BLaER1 treated with 17β-estradiol and CSF1 and Interleukin-3, amounts not matched to agents 10 nM and 100 nM (cell line): Measurements from ENCODE around the gene ZNF778.

Experiments used
- H3K27ac ChIP-seq, 11 experiments: shearing (Covaris generic); formaldehyde crosslinking; 2 replicates each; pipeline ENCODE4 v1.8.1; 2022
- H3K27me3 ChIP-seq, 11 experiments: shearing (Covaris generic); formaldehyde crosslinking; 2 replicates each; pipeline ENCODE4 v1.8.1; 2022
- H3K36me3 ChIP-seq, 11 experiments: shearing (Covaris generic); formaldehyde crosslinking; 2 replicates each; pipeline ENCODE4 v1.8.1; 2022
- H3K4me1 ChIP-seq, 10 experiments: shearing (Covaris generic); formaldehyde crosslinking; 2 replicates each; pipeline ENCODE4 v1.8.1; 2022
- H3K4me2 ChIP-seq, 11 experiments: shearing (Covaris generic); formaldehyde crosslinking; 2 replicates each; pipeline ENCODE4 v1.8.1; 2022
- H3K4me3 ChIP-seq, 10 experiments: shearing (Covaris generic); formaldehyde crosslinking; 2 replicates each; pipeline ENCODE4 v1.8.1; 2022
- H3K9ac ChIP-seq, 11 experiments: shearing (Covaris generic); formaldehyde crosslinking; 2 replicates each; pipeline ENCODE4 v1.8.1; 2022
- H3K9me3 ChIP-seq, 11 experiments: shearing (Covaris generic); formaldehyde crosslinking; replicated peaks in 1 of 11; 2 replicates each; pipeline ENCODE4 v1.8.1; 2022
- H4K20me1 ChIP-seq, 11 experiments: shearing (Covaris generic); formaldehyde crosslinking; 2 replicates each; pipeline ENCODE4 v1.8.1; 2022
- Cebpa-rat ChIP-seq, 11 experiments: shearing (Covaris generic); IDR thresholded peaks; 2 replicates each; pipeline ENCODE4 v1.8.1; 2022

ZNF778 gene

DNA sequence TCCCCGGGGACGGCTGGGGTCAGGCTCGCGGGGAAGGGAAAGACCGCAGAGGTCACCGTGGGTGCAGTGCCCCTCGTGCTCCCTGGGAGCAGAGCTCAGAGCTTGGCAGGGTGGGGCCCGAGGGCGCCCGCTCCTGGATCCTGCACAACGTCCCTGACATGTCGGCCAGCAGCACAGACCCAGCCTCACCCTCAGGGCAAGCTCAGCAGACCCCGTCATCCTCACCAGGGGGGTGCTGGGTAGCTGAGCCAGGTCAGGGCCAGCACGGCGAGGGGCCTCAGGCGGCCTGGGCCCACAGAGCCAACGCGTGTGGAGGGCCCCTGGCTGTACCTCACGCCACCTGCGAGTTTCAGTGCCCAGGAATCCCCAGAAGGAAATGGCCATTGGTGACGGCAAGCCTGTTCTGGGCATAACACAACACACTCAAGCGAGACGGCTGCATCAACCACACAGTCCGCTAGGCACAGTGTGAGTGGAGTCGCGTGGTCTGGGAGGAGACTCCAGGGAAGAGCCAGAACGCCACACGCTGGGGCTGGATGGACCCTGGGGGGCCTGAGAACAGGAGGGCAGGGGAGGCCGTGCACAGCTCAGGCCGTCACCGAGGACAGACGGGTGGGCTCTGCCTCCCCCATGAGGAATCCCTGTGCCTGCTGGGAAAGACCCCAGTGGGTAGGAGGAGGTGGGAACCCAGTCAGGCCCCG is 60.3 kb downstream of the ZNF778 start:
- peak overlapping the region; percentile 9 to 79 (median 75); a peak in 18 of 22 replicates for H3K27ac ChIP-seq
- no peak for TF ChIP-seq Cebpa-rat (IDR thresholded peaks at IDR 0.05)
- H3K9me3 ChIP-seq = no peaks in the 10 kb centered on the region
- H3K4me3 ChIP-seq = peak overlapping the region in 7 of 10 experiments; percentile 13 to 58 (median 41); a peak in 11 of 20 replicates
- H3K36me3 ChIP-seq = peaks cover 70 to 95% (median 79%) of the 10 kb centered on the region in 11 experiments
- peak overlapping the region; percentile 83 to 98 (median 90) for H3K4me2 ChIP-seq
- peak overlapping the region; percentile 28 to 78 (median 69); a peak in 19 of 22 replicates for H3K9ac ChIP-seq
- H3K27me3 ChIP-seq = no peaks in the 10 kb centered on the region
- H4K20me1 ChIP-seq = peaks cover 83 to 98% (median 97%) of the 10 kb centered on the region in 11 experiments
- H3K4me1 ChIP-seq = peaks cover 52 to 82% (median 73%) of the 10 kb centered on the region in 10 experiments

- Histone ChIP-seq H3K27me3 (no peaks in the 10 kb centered on the region), H3K27ac (peak overlapping the region in 8 of 11 experiments; percentile 69 to 79 (median 76); a peak in 16 of 22 replicates), H3K9ac (peak overlapping the region in 10 of 11 experiments; percentile 36 to 78 (median 70); a peak in 17 of 22 replicates), H3K36me3 (peaks cover 70 to 95% (median 79%) of the 10 kb centered on the region in 11 experiments), H3K9me3 (no peaks in the 10 kb centered on the region), H3K4me3 (peak overlapping the region in 7 of 10 experiments; percentile 13 to 58 (median 41); a peak in 10 of 20 replicates), H3K4me2 (peak overlapping the region; percentile 83 to 98 (median 90)), H4K20me1 (peaks cover 78 to 98% (median 97%) of the 10 kb centered on the region in 11 experiments), H3K4me1 (peaks cover 52 to 76% (median 71%) of the 10 kb centered on the region in 10 experiments)
- no peak for TF ChIP-seq Cebpa-rat (IDR thresholded peaks at IDR 0.05)
Observed at GRCh38 chr16:89278441-89279240, 61.1 kb downstream of the ZNF778 start.

GRCh38 chr16:89279666-89280481 is 62.4 kb downstream of the ZNF778 start:
- TF ChIP-seq Cebpa-rat (IDR thresholded peaks at IDR 0.05) = no peak
- Histone ChIP-seq H3K27me3 (no peaks in the 10 kb centered on the region), H3K4me2 (peak overlapping the region; percentile 65 to 76 (median 72)), H3K4me1 (peaks cover 51 to 63% (median 59%) of the 10 kb centered on the region in 10 experiments), H3K4me3 (peak overlapping the region in 5 of 10 experiments; percentile 12 to 39 (median 34); a peak in 4 of 20 replicates), H3K9ac (peak overlapping the region in 8 of 11 experiments; percentile 40 to 65 (median 50); a peak in 13 of 22 replicates), H3K9me3 (no peaks in the 10 kb centered on the region), H3K27ac (peak overlapping the region in 7 of 11 experiments; percentile 29 to 58 (median 52); a peak in 14 of 22 replicates), H4K20me1 (peaks cover 66 to 98% (median 92%) of the 10 kb centered on the region in 11 experiments), H3K36me3 (peaks cover 70 to 95% (median 79%) of the 10 kb centered on the region in 11 experiments)

DNA sequence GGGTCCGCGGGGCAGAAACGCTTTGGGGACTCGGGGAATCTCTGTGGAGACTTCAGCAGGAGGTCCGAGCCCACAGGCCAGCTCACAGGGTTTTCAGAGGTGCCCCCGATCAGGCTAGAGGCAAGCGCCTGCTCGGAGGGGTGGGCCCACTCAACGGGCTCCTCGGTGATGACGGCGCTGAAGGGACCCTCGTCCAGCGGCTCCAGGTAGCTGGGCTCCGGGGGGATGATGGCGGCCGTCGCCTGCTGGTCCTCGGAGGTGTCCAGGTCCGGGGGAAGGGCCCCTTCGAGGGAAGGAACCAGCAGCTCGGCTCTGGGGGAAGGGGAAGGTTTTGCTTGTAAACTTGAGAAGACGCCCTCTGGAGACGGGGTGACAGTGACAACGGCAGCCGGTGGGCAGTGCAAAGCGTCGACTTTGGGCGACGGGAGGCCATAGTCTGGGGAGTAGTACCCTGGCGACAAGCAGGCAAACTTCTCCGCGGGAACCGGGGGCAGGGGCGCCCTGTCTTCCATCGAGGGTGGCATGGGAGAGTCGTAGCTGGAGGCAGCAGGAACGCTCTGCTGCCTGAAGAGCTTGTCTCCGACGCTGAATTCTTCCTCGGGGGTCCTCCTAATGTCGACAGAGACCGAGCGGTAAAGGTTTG is 63.2 kb downstream of the ZNF778 start:
- Histone ChIP-seq H3K4me3 (0 out of 20 replicates have a peak overlapping the region, but pooled peaks of 1 of the 10 experiments have one; percentile 34), H3K9me3 (no peaks in the 10 kb centered on the region), H3K27ac (peak overlapping the region in 4 of 11 experiments; percentile 29 to 58 (median 55); a peak in 4 of 22 replicates), H3K4me1 (peaks cover 43 to 55% (median 51%) of the 10 kb centered on the region in 10 experiments), H3K27me3 (no peaks in the 10 kb centered on the region), H3K4me2 (peak overlapping the region in 10 of 11 experiments; percentile 65 to 76 (median 72); a peak in 20 of 22 replicates), H3K36me3 (peaks cover 77 to 95% (median 80%) of the 10 kb centered on the region in 11 experiments), H4K20me1 (peaks cover 59 to 98% (median 91%) of the 10 kb centered on the region in 11 experiments), H3K9ac (peak overlapping the region in 6 of 11 experiments; percentile 44 to 65 (median 52); a peak in 6 of 22 replicates)
- TF ChIP-seq Cebpa-rat (IDR thresholded peaks at IDR 0.05) = no peak

DNA sequence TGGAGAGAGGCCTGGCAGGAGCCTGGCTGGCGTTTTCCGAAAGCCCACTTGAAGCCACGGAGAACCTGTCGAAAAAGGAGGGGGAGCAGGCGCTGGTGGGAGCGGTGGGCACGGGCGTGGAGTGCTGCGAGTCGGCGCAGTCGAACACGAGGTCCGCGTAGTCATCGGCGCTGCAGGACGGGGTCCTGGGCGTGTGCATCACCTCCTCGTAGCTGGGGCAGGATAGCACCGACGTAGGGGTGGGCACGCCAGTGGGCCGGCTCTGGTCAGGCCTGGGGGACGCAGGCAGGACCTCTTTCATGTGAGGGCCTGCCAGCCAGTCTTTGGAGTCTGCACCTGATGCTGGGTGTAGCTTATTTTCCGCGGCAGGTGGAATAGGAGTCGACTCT is 63.7 kb downstream of the ZNF778 start:
- Histone ChIP-seq H3K9me3 (no peaks in the 10 kb centered on the region), H3K4me1 (peaks cover 38 to 50% (median 46%) of the 10 kb centered on the region in 10 experiments), H3K27ac (no peak overlapping the region), H4K20me1 (peaks cover 56 to 98% (median 91%) of the 10 kb centered on the region in 11 experiments), H3K4me3 (no peak overlapping the region), H3K9ac (no peak overlapping the region; a peak in 1 of 22 replicates), H3K4me2 (peak overlapping the region in 1 of 11 experiments; percentile 74; a peak in 1 of 22 replicates), H3K36me3 (peaks cover 77 to 95% (median 82%) of the 10 kb centered on the region in 11 experiments), H3K27me3 (no peaks in the 10 kb centered on the region)
- no peak for TF ChIP-seq Cebpa-rat (IDR thresholded peaks at IDR 0.05)

DNA sequence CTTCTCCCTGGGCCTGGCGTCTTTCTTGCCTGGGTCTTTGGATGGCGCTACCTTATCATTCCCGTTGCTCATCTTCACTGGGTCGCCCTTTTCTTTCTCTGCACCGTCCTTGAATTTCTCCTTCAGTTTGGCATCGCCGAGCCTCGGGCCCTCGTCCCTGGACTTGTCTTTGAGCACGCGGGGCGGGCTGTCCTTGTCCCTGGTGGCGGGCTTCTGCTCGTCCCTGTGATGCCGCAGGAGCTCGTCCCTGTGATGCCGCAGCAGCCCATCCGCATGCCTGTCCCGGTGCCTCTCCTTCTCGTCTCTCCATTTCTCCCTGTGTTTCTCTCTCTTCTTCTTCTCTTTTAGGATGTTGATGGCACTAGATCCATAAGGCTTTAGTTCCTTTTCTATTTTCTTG is 64.3 kb downstream of the ZNF778 start:
- no peak overlapping the region for H3K4me3 ChIP-seq
- H3K27ac ChIP-seq = no peak overlapping the region
- no peaks in the 10 kb centered on the region for H3K9me3 ChIP-seq
- H3K27me3 ChIP-seq = no peaks in the 10 kb centered on the region
- peaks cover 80 to 95% (median 84%) of the 10 kb centered on the region in 11 experiments for H3K36me3 ChIP-seq
- no peak overlapping the region for H3K9ac ChIP-seq
- TF ChIP-seq Cebpa-rat (IDR thresholded peaks at IDR 0.05) = no peak
- H3K4me1 ChIP-seq = peaks cover 32 to 44% (median 40%) of the 10 kb centered on the region in 10 experiments
- peaks cover 53 to 98% (median 91%) of the 10 kb centered on the region in 11 experiments for H4K20me1 ChIP-seq
- H3K4me2 ChIP-seq = no peak overlapping the region

GRCh38 chr16:89282523-89282922 is 65.0 kb downstream of the ZNF778 start:
- H3K4me3 ChIP-seq = no peak overlapping the region
- no peak overlapping the region for H3K27ac ChIP-seq
- 0 out of 22 replicates have a peak overlapping the region, but pooled peaks of 2 of the 11 experiments have one; percentile 4 to 18 for H3K9ac ChIP-seq
- no peak for TF ChIP-seq Cebpa-rat (IDR thresholded peaks at IDR 0.05)
- H3K36me3 ChIP-seq = peaks cover 86 to 96% (median 90%) of the 10 kb centered on the region in 11 experiments
- H3K27me3 ChIP-seq = no peaks in the 10 kb centered on the region
- H3K4me1 ChIP-seq = peaks cover 25 to 37% (median 33%) of the 10 kb centered on the region in 10 experiments
- H3K4me2 ChIP-seq = no peak overlapping the region
- no peaks in the 10 kb centered on the region for H3K9me3 ChIP-seq
- peaks cover 51 to 98% (median 91%) of the 10 kb centered on the region in 11 experiments for H4K20me1 ChIP-seq
